ENCODE measurements around the gene CD99L2. TPM values are rescaled to one million over a fixed set of nuclear protein-coding genes. Genes with fewer than 3 reads are reported as not detected.

CD99L2 gene
- total and polyA plus RNA-seq, 4 donors = 22.3 to 39.6 (median 23.8) TPM

- Histone ChIP-seq H3K4me3 (no peak overlapping the region), H3K9me3 (ENCODE audit: control insufficient read depth in 4 of 4, insufficient read depth in 3 of 4, low read length in 3 of 4) (no peaks in the 10 kb centered on the region), H3K27me3 (ENCODE audit: control insufficient read depth in 3 of 3, insufficient read depth in 3 of 3, low read length in 2 of 3) (no peaks in the 10 kb centered on the region), H3K9ac (ENCODE audit: insufficient read depth in 1 of 2, low read length in 2 of 2) (no peak overlapping the region), H3K36me3 (ENCODE audit: control insufficient read depth in 4 of 4, insufficient read depth in 4 of 4, low read length in 4 of 4) (peaks cover 0 to 9% (median 4%) of the 10 kb centered on the region in 4 donors), H3K4me1 (ENCODE audit: control insufficient read depth in 5 of 5, insufficient read depth in 5 of 5, low read length in 5 of 5) (no peaks in the 10 kb centered on the region), H3K27ac (ENCODE audit: low read depth in 1 of 2, low read length in 1 of 2) (no peak overlapping the region)
- no peak for DNase-seq
- ATAC-seq (ENCODE audit: insufficient read depth, low FRiP score) = no peak
- TF ChIP-seq CTCF (IDR thresholded peaks at IDR 0.05; ENCODE audit: control extremely low read depth, extremely low read depth) = no peak
- WGBS, 2 donors = 91 to 100% methylated on average over 1 of the region's 1 CpG
Observed at GRCh38 chrX:150790021-150790420, 108.4 kb downstream of the CD99L2 start.

GRCh38 chrX:150781677-150782076, 116.8 kb downstream of the CD99L2 start:
- no peak for ATAC-seq (ENCODE audit: insufficient read depth, low FRiP score)
- H3K4me1 ChIP-seq (ENCODE audit: control insufficient read depth in 5 of 5, insufficient read depth in 5 of 5, low read length in 5 of 5) = no peaks in the 10 kb centered on the region
- no peak overlapping the region for H3K27ac ChIP-seq (ENCODE audit: low read depth in 1 of 2, low read length in 1 of 2)
- H3K9ac ChIP-seq (ENCODE audit: insufficient read depth in 1 of 2, low read length in 2 of 2) = no peak overlapping the region
- H3K9me3 ChIP-seq (ENCODE audit: control insufficient read depth in 4 of 4, insufficient read depth in 3 of 4, low read length in 3 of 4) = no peaks in the 10 kb centered on the region
- H3K27me3 ChIP-seq (ENCODE audit: control insufficient read depth in 3 of 3, insufficient read depth in 3 of 3, low read length in 2 of 3) = no peaks in the 10 kb centered on the region
- no peak for TF ChIP-seq CTCF (IDR thresholded peaks at IDR 0.05; ENCODE audit: control extremely low read depth, extremely low read depth)
- peaks cover 0 to 4% (median 0%) of the 10 kb centered on the region in 4 donors for H3K36me3 ChIP-seq (ENCODE audit: control insufficient read depth in 4 of 4, insufficient read depth in 4 of 4, low read length in 4 of 4)
- no peak overlapping the region for H3K4me3 ChIP-seq
- WGBS, 2 donors = 84 to 98% methylated on average over 10 of the region's 10 CpGs
- no peak for DNase-seq

- no peak overlapping the region for H3K9ac ChIP-seq (ENCODE audit: insufficient read depth in 1 of 2, low read length in 2 of 2)
- ATAC-seq (ENCODE audit: insufficient read depth, low FRiP score) (peak; percentile 34), DNase-seq (no peak)
- 69 to 70% methylated on average over 8 of the region's 8 CpGs for WGBS, 2 donors
- H3K27ac ChIP-seq (ENCODE audit: low read depth in 1 of 2, low read length in 1 of 2) = no peak overlapping the region
- peaks cover 0 to 4% (median 1%) of the 10 kb centered on the region in 4 donors for H3K36me3 ChIP-seq (ENCODE audit: control insufficient read depth in 4 of 4, insufficient read depth in 4 of 4, low read length in 4 of 4)
- no peaks in the 10 kb centered on the region for H3K27me3 ChIP-seq (ENCODE audit: control insufficient read depth in 3 of 3, insufficient read depth in 3 of 3, low read length in 2 of 3)
- no peak overlapping the region for H3K4me3 ChIP-seq
- no peak for TF ChIP-seq CTCF (IDR thresholded peaks at IDR 0.05; ENCODE audit: control extremely low read depth, extremely low read depth)
- no peaks in the 10 kb centered on the region for H3K9me3 ChIP-seq (ENCODE audit: control insufficient read depth in 4 of 4, insufficient read depth in 3 of 4, low read length in 3 of 4)
- H3K4me1 ChIP-seq (ENCODE audit: control insufficient read depth in 5 of 5, insufficient read depth in 5 of 5, low read length in 5 of 5) = no peaks in the 10 kb centered on the region
Observed at GRCh38 chrX:150779385-150779784, 119.1 kb downstream of the CD99L2 start.

- H3K4me1 ChIP-seq (ENCODE audit: control insufficient read depth in 5 of 5, insufficient read depth in 5 of 5, low read length in 5 of 5) = no peaks in the 10 kb centered on the region
- H3K27me3 ChIP-seq (ENCODE audit: control insufficient read depth in 3 of 3, insufficient read depth in 3 of 3, low read length in 2 of 3) = no peaks in the 10 kb centered on the region
- H3K36me3 ChIP-seq (ENCODE audit: control insufficient read depth in 4 of 4, insufficient read depth in 4 of 4, low read length in 4 of 4) = peaks cover 0 to 4% (median 1%) of the 10 kb centered on the region in 4 donors
- H3K27ac ChIP-seq (ENCODE audit: low read depth in 1 of 2, low read length in 1 of 2) = no peak overlapping the region
- DNase-seq (no peak), ATAC-seq (ENCODE audit: insufficient read depth, low FRiP score) (no peak)
- H3K9me3 ChIP-seq (ENCODE audit: control insufficient read depth in 4 of 4, insufficient read depth in 3 of 4, low read length in 3 of 4) = no peaks in the 10 kb centered on the region
- no peak for TF ChIP-seq CTCF (IDR thresholded peaks at IDR 0.05; ENCODE audit: control extremely low read depth, extremely low read depth)
- 85 to 95% methylated on average over 18 of the region's 18 CpGs for WGBS, 2 donors
- no peak overlapping the region for H3K4me3 ChIP-seq
- no peak overlapping the region for H3K9ac ChIP-seq (ENCODE audit: insufficient read depth in 1 of 2, low read length in 2 of 2)
Observed at GRCh38 chrX:150777328-150777992, 121.0 kb downstream of the CD99L2 start.

Measured in lung (tissue), 12 donors.